HG03457 (cell line): ENCODE data around the gene MAST2.
"Not testable (repeated sequence)": the region's sequence is repeated elsewhere in the genome, so short reads cannot be mapped to it uniquely, and the experiment has no call there.

Source experiments
- ATAC-seq: cut with Tn5 transposase; IDR thresholded peaks from one replicate; pipeline ENCODE4 v1.9.1; 2021; ENCODE audit warnings: moderate number of reproducible peaks; ENCODE audit not compliant: unreplicated experiment

MAST2 gene

DNA sequence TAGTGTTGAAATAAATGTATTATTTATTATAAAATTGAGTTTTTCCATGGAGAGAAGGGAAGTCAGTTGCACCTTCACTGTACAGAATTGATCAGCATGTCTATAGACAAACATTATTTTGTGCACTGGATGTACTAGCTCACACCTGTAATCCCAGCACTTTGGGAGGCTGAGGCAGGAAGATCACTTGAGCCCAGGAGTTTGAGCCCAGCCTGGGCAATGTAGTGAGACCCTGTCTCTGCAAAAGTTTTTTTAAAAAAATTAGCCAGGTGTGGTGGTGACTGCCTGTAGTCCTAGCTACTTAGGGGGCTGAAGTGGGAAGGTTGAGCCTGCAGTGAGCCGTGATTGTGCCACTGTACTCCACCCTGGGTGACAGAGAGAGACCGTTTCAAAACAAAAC lies 87.7 kb downstream of the MAST2 start:
- ATAC-seq: no peak

DNA sequence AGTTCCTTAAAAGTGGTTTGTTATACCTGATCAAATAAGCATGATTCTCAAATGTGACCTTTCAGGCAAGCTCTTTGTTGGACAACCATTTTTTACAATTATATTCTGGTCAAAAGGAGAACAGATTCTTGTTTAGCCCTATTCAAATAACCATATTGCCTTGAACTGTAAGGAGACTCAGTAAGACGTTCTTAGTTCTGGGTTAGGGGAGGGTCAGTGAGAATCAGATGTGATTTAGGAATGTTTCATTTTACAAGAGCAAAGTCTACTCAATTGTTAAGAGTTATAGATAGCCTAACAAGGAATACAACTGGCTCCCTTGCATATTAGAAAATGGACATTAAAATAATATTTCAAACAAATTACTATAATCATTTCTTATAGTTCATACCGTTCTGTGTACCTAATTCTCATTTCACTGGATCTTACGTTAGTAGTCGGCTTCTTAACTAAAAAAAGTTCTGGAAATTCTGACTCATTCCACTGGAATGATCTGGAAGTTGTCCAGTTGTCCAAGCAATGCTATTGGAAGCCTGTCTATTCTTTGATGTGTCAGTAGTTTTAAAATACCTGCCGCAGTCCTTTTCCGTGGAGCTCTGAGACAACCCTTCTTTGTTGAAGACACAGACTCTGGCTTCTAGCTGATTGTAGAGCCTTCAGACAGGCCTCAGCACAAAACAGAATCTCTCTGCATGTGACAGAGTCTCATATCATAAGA lies 88.8 kb downstream of the MAST2 start:
- ATAC-seq: no peak

DNA sequence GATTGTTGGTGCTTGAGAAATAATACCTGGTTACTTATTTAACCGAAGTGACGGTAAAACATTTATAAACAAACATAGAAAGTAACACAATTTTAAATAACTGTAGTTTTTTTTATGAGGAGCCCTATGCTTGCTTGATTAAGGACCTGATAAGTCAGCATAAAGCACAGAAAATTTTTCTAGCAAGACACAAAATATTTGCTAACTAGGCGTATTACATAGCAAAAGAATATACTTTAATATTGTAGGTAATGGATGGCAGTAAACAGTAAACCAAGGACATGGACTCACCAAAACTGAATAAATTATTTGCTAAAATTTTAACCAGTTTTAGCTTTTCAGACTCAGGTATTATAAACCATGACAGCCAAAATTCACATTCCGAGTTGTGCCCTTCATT lies 90.9 kb downstream of the MAST2 start:
- no peak for ATAC-seq

DNA sequence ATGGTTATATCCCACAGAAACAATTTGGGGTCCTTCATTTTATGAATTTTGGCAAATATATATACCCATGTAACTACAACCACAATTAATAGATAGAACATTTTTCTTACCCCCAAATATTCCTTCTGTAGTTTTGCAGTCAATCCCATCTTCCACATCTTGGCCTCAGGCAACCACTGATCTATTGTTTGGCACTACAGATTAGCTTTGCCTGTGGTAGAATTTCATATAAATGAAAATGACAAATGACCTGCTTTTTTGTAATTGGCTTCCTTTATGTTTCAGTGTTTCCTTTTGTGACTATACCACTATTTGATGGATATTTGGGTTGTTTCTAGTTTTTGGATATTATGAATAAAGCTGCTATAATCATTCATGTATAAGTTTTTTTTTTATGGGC lies 91.5 kb downstream of the MAST2 start:
- ATAC-seq: no peak

DNA sequence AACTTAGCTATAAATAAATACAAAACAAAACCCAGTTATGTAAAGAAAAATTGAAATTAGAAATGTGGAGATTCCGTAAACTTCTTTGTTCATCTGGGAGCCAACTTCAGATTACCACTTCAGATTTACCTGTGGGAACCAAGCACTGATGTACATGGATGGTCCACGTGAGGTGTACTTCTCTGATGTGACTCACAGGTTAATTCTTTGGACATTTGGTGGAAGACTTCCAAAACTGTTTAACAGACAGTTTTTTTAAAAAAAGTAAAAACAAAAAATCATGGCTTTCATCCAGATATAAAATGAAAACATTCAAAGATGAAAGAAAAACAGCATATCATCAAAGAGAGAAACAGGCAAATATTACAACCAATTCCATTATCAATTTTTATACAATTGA lies 92.0 kb downstream of the MAST2 start:
- no peak for ATAC-seq

DNA sequence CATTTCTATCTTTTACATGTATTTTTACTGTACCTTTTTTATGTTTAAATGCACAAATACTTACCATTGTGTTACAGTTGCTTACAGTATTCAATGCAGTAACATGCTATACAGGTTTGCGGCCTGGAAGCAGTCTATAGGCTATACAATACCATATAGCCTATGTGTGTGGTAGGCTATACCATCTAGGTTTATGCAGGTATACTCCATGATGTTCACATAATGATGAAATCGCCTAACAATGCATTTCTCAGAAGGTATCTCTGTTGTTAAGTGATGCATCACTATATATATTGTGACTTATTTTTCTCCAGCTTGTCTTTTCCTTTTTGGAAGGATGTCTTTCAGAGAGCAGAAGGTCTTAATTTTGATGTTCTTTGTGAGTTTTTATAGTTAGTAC lies 103.5 kb downstream of the MAST2 start:
- no peak for ATAC-seq

DNA sequence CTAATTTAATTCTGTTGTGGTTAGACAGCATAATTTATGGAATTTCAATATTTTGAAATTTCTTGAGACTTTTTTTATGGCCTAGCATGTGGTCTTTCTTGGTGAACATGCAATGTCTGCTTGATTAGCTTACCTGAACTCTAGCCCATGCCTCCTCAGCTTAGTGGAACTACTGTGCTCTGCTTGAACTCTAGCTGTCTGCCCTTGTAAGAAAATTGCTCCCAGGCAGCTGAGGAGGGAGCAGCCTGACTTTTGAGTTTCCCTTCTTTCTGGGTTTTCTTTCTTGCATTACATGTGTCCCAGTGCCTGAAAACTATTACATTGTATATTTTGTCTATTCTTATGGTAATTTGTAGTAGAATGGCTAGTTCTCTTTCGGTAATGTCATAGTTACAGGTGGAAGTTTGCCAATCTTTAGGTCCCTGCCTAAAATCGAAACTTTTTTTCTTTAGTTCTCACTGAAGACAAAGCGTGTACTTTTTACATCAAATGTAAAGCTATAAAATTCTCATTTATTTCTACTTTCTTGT lies 105.3 kb downstream of the MAST2 start:
- no peak for ATAC-seq

DNA sequence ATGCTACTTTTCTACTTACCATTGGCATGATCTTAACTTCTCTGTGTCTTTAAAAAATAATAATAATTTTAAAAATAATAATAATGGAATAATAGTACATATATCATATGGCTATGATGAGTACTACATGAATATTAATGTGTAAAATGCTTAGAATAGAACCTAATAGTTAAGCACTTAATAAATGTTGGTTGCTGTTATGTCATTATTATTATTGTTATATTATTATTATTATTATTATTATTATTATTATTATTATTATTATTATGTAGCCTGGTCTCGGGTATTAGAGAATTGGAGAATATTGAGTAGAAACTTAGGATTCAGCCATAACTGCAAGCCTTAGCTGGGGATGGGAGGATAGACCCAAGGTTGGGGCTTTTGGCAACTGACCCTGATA lies 108.2 kb downstream of the MAST2 start:
- no peak for ATAC-seq

DNA sequence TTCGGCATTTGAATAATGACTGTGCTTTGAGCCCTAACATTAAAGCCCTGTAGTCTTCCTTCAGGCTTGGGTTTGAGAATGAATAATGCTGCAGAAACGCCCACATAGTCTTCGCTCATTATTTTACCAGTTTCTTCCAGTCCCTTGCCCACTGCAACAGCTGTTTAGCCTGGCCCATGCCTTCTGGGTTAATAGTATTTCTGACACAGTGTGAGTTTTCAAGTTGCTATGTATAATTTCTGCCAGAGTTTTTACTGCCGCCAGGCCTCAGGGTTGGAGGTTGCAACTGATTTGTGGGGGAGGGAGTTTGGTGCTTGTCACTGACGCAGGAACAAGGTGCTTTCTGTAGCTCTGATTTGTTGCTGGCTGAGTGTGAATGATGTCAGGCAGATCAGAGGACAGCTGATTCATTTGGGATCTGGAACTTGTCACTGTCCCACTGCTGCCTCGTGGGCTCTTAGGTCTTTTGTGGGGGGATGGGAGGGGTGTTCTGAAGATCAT lies 109.8 kb downstream of the MAST2 start:
- no peak for ATAC-seq

- no peak for ATAC-seq
These were observed 110.5 kb downstream of the MAST2 start for GRCh38 chr1:45913731-45914501.

- ATAC-seq: no peak
These were observed 111.4 kb downstream of the MAST2 start for GRCh38 chr1:45914836-45915235.

- no peak for ATAC-seq
These were observed 119.0 kb downstream of the MAST2 start for GRCh38 chr1:45922374-45922773.

- no peak for ATAC-seq
These were observed 119.4 kb downstream of the MAST2 start for GRCh38 chr1:45922813-45923212.

DNA sequence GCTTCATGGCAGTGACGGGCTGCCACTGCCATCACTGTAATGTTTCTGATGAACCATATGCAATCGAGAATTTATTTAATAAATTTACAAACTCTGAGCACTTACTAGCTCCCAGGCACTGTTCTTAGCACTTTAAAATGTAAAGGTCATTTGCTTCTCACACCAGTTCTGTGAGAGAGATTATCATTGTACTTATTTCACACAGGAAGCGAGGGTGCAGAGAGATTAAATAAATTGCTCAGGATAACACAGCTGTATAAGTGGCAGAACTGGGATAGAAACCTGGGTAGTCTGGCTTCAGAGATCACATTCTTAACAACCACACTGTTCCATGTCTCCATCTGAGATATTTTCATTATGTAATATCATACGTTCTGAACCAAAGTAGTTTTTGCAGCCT lies 119.9 kb downstream of the MAST2 start:
- ATAC-seq: no peak

DNA sequence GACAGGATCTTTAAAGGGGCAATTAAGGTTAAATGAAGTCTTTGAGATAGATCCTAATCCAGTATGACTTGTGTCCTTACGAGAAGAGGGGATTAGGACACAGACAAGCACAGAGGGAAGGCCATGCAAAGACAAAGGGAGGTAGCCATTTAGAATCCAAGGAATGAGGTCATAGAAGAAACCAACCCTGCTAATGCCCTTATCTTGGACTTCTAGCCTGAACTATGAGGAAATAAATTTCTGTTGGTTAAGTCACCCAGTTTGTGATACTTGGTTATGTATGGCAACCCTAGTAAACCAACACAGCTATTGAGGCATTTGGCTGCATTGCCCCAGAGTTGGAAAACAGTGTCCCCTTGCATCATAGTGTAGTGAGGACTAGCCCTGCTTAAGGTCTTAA lies 121.3 kb downstream of the MAST2 start:
- no peak for ATAC-seq

DNA sequence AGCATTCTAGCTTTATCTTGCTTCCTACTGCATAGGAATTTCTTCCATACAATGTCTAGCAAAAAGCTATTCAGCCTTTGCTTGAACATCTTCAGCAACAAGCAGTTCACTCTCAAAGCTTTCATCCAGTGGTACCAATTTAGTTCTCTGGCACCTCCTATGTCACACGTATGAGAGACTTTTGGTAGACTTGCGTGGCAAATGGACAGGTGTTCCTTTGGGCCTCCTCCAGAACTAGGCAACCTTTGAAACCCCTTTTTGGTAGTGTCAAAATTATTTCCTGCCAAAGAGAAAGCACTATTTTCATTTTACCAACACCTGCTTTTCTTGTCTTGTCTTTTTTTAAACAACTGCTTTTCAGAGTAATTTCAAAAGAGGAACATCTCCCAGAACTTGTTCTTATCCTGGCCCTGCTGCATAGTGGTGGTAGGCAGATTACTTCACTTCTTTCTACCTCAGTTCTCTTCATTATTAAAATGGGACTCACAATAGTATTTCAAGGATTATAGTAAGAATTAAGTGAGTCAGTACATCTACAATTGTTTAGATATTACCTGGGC lies 122.4 kb downstream of the MAST2 start:
- no peak for ATAC-seq

DNA sequence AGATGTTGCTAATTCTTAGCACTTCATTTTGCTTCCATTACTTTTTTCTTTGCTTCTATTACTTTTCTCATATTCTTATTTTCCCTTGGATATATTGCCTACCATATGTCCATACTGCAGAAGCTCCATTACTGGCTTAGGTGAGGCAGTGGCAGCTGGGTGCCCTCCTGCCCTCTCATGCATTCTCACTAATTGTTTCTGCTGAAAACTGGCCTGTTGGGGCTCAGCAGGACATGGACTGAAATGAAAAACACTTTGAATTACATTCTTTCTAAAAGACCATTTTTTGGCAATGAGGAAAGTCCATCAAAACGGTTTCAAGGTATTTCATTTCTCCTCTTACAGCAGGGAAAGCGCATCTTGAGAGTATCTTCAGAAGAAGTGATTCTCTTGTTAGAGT lies 122.9 kb downstream of the MAST2 start:
- ATAC-seq: no peak

DNA sequence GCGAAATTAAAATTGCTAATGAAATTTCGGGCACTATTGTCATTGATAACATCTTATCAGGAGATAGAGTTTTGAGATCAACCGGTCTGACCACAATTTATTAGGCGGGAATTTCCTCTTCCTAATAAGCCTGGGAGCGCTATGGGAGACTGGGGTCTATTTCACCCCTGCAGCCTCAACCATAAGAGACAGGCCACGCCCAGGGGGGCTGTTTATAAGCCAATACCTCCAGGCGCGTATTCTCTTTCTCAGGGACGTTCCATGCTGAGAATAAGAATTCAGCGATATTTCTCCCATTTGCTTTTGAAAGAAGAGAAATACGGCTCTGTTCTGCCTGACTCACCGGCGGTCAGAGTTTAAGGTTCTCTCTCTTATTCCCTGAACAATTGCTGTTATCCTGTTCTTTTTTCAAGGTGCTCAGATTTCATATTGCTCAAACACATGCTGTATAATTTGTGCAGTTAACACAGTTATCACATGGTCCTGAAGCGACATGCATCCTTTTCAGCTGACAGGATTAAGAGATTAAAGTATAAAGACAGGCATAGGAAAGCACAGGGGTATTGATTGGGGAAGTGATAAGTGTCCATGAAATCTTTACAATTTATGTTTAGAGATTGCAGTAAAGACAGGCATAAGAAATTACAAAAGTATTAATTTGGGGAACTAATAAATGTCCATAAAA lies 124.0 kb downstream of the MAST2 start:
- not testable (repeated sequence) for ATAC-seq

GRCh38 chr1:45928486-45929205 lies 125.2 kb downstream of the MAST2 start:
- ATAC-seq: no peak

DNA sequence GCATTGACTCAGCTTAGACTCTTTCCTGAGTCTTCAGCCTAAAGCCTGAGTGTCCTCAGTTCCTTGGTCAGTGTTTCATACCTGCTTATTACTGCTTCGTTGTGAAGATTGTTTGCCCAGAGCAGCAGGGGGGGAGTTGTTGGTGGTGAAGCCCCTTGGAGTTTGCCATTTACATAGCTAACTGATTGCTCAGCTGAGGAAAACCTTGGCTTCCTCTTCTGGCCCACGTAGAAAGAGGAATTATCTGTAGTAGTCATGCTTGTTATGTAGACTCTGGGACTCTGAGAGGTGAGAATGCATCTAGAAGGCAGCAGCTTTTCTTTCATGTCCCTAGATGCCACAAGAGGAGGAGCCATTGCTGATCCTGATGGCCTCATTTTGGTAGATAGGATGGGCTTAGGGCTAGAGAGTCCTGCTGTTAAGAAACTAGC lies 125.9 kb downstream of the MAST2 start:
- no peak for ATAC-seq
